WTC11 (cell line): ENCODE measurements around the gene TEKTIP1. TPM values are rescaled to one million over a fixed set of nuclear protein-coding genes. Genes with fewer than 3 reads are reported as not detected.
A peak's percentile ranks its signal among the peaks of the same experiment; 100 is the strongest.

Source experiments
- ATAC-seq: fragments of 200-7000 bp; cut with Tn5 transposase; 2 replicates; pipeline ENCODE4 v1.10.0; 2021; ENCODE audit warnings: mild to moderate bottlenecking, moderate library complexity
- CTCF ChIA-PET: fragments of 300-600 bp; sonication (Branson Sonifier 250); formaldehyde crosslinking; loops from one replicate; lab custom pipeline; 2021; ENCODE audit warnings: antibody characterized with exemption; lab: Charles Lee
- POLR2A ChIA-PET: fragments of 350-600 bp; sonication (Branson Sonifier 250); formaldehyde crosslinking; loops from one replicate; lab custom pipeline; 2021; ENCODE audit warnings: antibody characterized with exemption; lab: Charles Lee
- DNase-seq: peaks from one replicate; pipeline ENCODE4 v3.0.0; 2021; ENCODE audit warnings: low spot score
- H3K27ac Mint-ChIP-seq: 2 replicates; pipeline ENCODE4 v1.8.0; 2021; ENCODE audit warnings: mixed read lengths
- H3K27me3 Mint-ChIP-seq: 2 replicates; pipeline ENCODE4 v1.8.0; 2021; ENCODE audit warnings: low read depth, mild to moderate bottlenecking, moderate library complexity, mixed read lengths
- H3K36me3 Mint-ChIP-seq: 2 replicates; pipeline ENCODE4 v1.8.0; 2021; ENCODE audit warnings: mixed read lengths
- H3K4me1 Mint-ChIP-seq: 2 replicates; pipeline ENCODE4 v1.8.0; 2022; ENCODE audit warnings: mixed read lengths
- H3K4me3 Mint-ChIP-seq: 2 replicates; pipeline ENCODE4 v1.8.0; 2021; ENCODE audit warnings: mild to moderate bottlenecking, moderate library complexity, mixed read lengths
- H3K9me3 Mint-ChIP-seq: 2 replicates; pipeline ENCODE4 v1.8.0; 2021; ENCODE audit warnings: mixed read lengths
- ATF1 ChIP-seq: sonication (generic); formaldehyde crosslinking; IDR thresholded peaks from 2 replicates; pipeline ENCODE4 v1.8.1; 2023; ENCODE audit warnings: mild to moderate bottlenecking, moderate library complexity, missing genetic modification reagents
- ELF4 ChIP-seq: sonication (generic); formaldehyde crosslinking; IDR thresholded peaks from 2 replicates; pipeline ENCODE4 v1.8.1; 2022; ENCODE audit warnings: low read depth, mild to moderate bottlenecking, moderate library complexity, missing genetic modification reagents
- ETV6 ChIP-seq: sonication (generic); formaldehyde crosslinking; IDR thresholded peaks from 2 replicates; pipeline ENCODE4 v1.8.1; 2022; ENCODE audit warnings: mild to moderate bottlenecking, missing genetic modification reagents
- FOXP1 ChIP-seq: sonication (generic); formaldehyde crosslinking; IDR thresholded peaks from 2 replicates; pipeline ENCODE4 v1.8.0; 2022; ENCODE audit warnings: missing genetic modification reagents, mild to moderate bottlenecking, moderate library complexity, borderline replicate concordance
- GABPB1 ChIP-seq: sonication (generic); formaldehyde crosslinking; IDR thresholded peaks from 2 replicates; pipeline ENCODE4 v1.8.1; 2023; ENCODE audit warnings: mild to moderate bottlenecking, missing genetic modification reagents
- GRHL2 ChIP-seq: fragments of 250-450 bp; sonication (Bioruptor Pico); IDR thresholded peaks from 2 replicates; pipeline ENCODE4 v1.8.0; 2022; ENCODE audit warnings: mild to moderate bottlenecking, moderate library complexity; ENCODE audit not compliant: insufficient replicate concordance, severe bottlenecking
- KAT7 ChIP-seq: sonication (generic); formaldehyde crosslinking; IDR thresholded peaks from 2 replicates; pipeline ENCODE4 v1.8.1; 2023; ENCODE audit warnings: missing genetic modification reagents, mild to moderate bottlenecking, borderline replicate concordance
- MAX ChIP-seq: sonication (generic); formaldehyde crosslinking; IDR thresholded peaks from 2 replicates; pipeline ENCODE4 v1.8.0; 2022; ENCODE audit warnings: mild to moderate bottlenecking, missing genetic modification reagents
- NFYB ChIP-seq: sonication (generic); formaldehyde crosslinking; conservative IDR thresholded peaks from 2 replicates; pipeline ENCODE4 v1.8.0; 2022; ENCODE audit warnings: low read depth, missing genetic modification reagents
- NR1H2 ChIP-seq: sonication (generic); formaldehyde crosslinking; IDR thresholded peaks from 2 replicates; pipeline ENCODE4 v1.9.0; 2021; ENCODE audit warnings: mild to moderate bottlenecking, moderate library complexity, missing genetic modification reagents
- PRDM15 ChIP-seq: sonication (generic); formaldehyde crosslinking; IDR thresholded peaks from 2 replicates; pipeline ENCODE4 v1.8.0; 2022; ENCODE audit warnings: missing genetic modification reagents
- RELA ChIP-seq: sonication (generic); formaldehyde crosslinking; IDR thresholded peaks from 2 replicates; pipeline ENCODE4 v1.8.1; 2022; ENCODE audit warnings: missing genetic modification reagents, mild to moderate bottlenecking, borderline replicate concordance
- SMAD3 ChIP-seq: sonication (generic); formaldehyde crosslinking; IDR thresholded peaks from 2 replicates; pipeline ENCODE4 v1.8.0; 2022; ENCODE audit warnings: missing genetic modification reagents, mild to moderate bottlenecking, borderline replicate concordance
- SP1 ChIP-seq: sonication (generic); formaldehyde crosslinking; conservative IDR thresholded peaks from 2 replicates; pipeline ENCODE4 v1.8.1; 2022; ENCODE audit warnings: missing genetic modification reagents
- TEAD1 ChIP-seq: sonication (generic); formaldehyde crosslinking; IDR thresholded peaks from 2 replicates; pipeline ENCODE4 v1.8.0; 2022; ENCODE audit warnings: mild to moderate bottlenecking, missing genetic modification reagents
- TP53 ChIP-seq: sonication (generic); formaldehyde crosslinking; IDR thresholded peaks from 2 replicates; pipeline ENCODE4 v1.8.1; 2023; ENCODE audit warnings: mild to moderate bottlenecking, missing genetic modification reagents
- ZNF138 ChIP-seq: sonication (generic); formaldehyde crosslinking; conservative IDR thresholded peaks from 2 replicates; pipeline ENCODE4 v1.8.1; 2022; ENCODE audit warnings: mild to moderate bottlenecking, moderate library complexity, missing genetic modification reagents
- ZNF317 ChIP-seq: sonication (generic); formaldehyde crosslinking; IDR thresholded peaks from 2 replicates; pipeline ENCODE4 v1.8.1; 2023; ENCODE audit warnings: low read depth, mild to moderate bottlenecking, moderate library complexity, missing genetic modification reagents, borderline replicate concordance
- ZNF512 ChIP-seq: sonication (generic); formaldehyde crosslinking; IDR thresholded peaks from 2 replicates; pipeline ENCODE4 v1.8.1; 2022; ENCODE audit warnings: missing genetic modification reagents, borderline replicate concordance
- total RNA-seq: library from RNA; stranded (reverse); gene quantifications from 3 replicates; pipeline ENCODE4 v1.2.3, GENCODE V29; 2021
- TF ChIP-seq, protein P1 (sequence below): sonication (generic); formaldehyde crosslinking; conservative IDR thresholded peaks from 2 replicates; pipeline ENCODE4 v1.8.1; 2023; ENCODE audit warnings: mild to moderate bottlenecking, low read depth, missing genetic modification reagents, moderate library complexity

The TEKTIP1 gene
- total RNA-seq, 1 experiment from 2014 or later = 6.3 TPM

- no peak for TF ChIP-seq KAT7 (CRISPR knock-in tag)
- no peak for TF ChIP-seq NR1H2 (CRISPR knock-in tag)
- peak; percentile 38; the same call in 1 of the 2 replicates for TF ChIP-seq NFYB (CRISPR knock-in tag)
- TF ChIP-seq ELF4 (CRISPR knock-in tag) = no peak
- peak; percentile 49; the same call in 1 of the 2 replicates for TF ChIP-seq RELA (CRISPR knock-in tag)
Measured at GRCh38 chr19:3500429-3501101, 38.4 kb upstream of the TEKTIP1 start, which contains the start of gene DOHH (continued).

DNA sequence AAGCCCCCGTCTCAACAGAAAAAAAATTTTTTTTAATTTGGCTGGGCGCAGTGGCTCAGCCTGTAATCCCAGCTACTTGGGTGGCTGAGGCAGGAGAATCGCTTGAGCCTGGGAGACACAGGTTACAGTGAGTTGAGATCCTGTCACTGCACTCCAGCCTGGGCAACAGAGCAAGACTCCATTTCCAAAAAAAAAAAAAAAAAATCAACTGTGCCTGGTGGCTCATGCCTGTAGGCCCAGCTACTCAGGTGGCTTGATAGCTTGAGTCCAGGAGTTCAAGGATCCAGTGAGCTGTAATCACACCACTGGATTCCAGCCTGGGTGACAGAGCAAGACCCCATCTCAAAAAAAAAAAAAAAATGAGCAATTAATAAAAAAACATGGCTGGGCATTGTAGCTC is 37.2 kb upstream of the TEKTIP1 start:
- TF ChIP-seq ATF1 (no peak), FOXP1 (CRISPR knock-in tag) (no peak), TEAD1 (no peak), ETV6 (CRISPR knock-in tag) (no peak), ZNF138 (CRISPR knock-in tag) (no peak), GRHL2 (CRISPR knock-in tag) (no peak), TP53 (CRISPR knock-in tag) (no peak), ZNF317 (CRISPR knock-in tag) (no peak), SP1 (CRISPR knock-in tag) (no peak)
- Mint-ChIP-seq H3K27me3 (no peaks in the 10 kb centered on the region), H3K36me3 (peaks cover 14% of the 10 kb centered on the region), H3K4me3 (no peak overlapping the region), H3K27ac (no peak overlapping the region), H3K4me1 (peaks cover 16% of the 10 kb centered on the region), H3K9me3 (no peaks in the 10 kb centered on the region)
- CTCF ChIA-PET = interaction anchor here (0.7 to 2.3 kb wide), 5 partner anchors 17 to 853 kb away, joined by 3 to 23 read pairs (median 4); no protein-coding TSS in a partner anchor
- POLR2A ChIA-PET = no interaction called here
- ATAC-seq = no peak
- DNase-seq = no peak

DNA sequence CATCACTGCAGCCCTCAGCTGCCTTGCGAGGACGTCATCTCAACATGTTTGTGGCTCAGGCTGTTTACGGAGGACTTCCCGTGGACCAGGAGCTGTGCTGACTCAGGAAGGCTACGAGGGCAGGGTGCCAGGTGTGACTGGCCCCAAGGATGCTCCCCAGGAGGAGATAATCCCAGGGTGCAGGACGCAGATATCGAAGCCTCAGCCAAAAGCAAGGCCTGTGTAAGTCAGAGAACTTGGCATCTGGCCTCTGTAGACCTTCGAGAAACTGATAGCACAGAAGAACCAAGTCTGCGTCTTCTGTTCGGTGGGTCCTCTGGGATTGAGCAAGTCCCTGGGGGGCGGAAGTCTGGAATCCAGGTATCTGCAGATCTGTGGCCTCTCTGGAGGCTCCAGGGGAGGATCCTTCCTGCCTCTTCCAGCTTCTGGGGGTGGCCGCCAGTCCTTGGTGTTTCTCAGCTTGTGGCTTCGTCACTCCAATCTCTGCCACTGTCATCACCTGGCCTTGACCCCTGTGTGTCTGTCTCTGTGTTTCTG is 35.9 kb upstream of the TEKTIP1 start:
- POLR2A ChIA-PET = no interaction called here
- DNase-seq = no peak
- peaks cover 23% of the 10 kb centered on the region for H3K4me1 Mint-ChIP-seq
- no peaks in the 10 kb centered on the region for H3K9me3 Mint-ChIP-seq
- no peaks in the 10 kb centered on the region for H3K27me3 Mint-ChIP-seq
- no peak overlapping the region for H3K4me3 Mint-ChIP-seq
- no peak for ATAC-seq
- CTCF ChIA-PET = interaction anchor here (0.7 to 1.6 kb wide), 4 partner anchors 18 to 317 kb away, joined by 3 to 8 read pairs (median 4); partner anchors contain the start of gene NCLN
- TF ChIP-seq SMAD3 (CRISPR knock-in tag) (no peak), GABPB1 (CRISPR knock-in tag) (no peak), PRDM15 (CRISPR knock-in tag) (no peak), TP53 (CRISPR knock-in tag) (no peak), SP1 (CRISPR knock-in tag) (no peak), MAX (CRISPR knock-in tag) (no peak), ZNF512 (no peak)
- TF ChIP-seq, protein P1, sequence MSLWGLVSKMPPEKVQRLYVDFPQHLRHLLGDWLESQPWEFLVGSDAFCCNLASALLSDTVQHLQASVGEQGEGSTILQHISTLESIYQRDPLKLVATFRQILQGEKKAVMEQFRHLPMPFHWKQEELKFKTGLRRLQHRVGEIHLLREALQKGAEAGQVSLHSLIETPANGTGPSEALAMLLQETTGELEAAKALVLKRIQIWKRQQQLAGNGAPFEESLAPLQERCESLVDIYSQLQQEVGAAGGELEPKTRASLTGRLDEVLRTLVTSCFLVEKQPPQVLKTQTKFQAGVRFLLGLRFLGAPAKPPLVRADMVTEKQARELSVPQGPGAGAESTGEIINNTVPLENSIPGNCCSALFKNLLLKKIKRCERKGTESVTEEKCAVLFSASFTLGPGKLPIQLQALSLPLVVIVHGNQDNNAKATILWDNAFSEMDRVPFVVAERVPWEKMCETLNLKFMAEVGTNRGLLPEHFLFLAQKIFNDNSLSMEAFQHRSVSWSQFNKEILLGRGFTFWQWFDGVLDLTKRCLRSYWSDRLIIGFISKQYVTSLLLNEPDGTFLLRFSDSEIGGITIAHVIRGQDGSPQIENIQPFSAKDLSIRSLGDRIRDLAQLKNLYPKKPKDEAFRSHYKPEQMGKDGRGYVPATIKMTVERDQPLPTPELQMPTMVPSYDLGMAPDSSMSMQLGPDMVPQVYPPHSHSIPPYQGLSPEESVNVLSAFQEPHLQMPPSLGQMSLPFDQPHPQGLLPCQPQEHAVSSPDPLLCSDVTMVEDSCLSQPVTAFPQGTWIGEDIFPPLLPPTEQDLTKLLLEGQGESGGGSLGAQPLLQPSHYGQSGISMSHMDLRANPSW (CRISPR knock-in tag) = no peak
- no peak overlapping the region for H3K27ac Mint-ChIP-seq
- H3K36me3 Mint-ChIP-seq = peaks cover under 1% of the 10 kb centered on the region
